NCI-H1105 treated with DMSO at 0.1 percent for 48 hours (cell line): ENCODE results near the gene MUSTN1.

ENCODE experiments used
- DNase-seq: peaks from one replicate; lab custom pipeline; 2025; lab: John Stamatoyannopoulos, UW

MUSTN1 gene

DNA sequence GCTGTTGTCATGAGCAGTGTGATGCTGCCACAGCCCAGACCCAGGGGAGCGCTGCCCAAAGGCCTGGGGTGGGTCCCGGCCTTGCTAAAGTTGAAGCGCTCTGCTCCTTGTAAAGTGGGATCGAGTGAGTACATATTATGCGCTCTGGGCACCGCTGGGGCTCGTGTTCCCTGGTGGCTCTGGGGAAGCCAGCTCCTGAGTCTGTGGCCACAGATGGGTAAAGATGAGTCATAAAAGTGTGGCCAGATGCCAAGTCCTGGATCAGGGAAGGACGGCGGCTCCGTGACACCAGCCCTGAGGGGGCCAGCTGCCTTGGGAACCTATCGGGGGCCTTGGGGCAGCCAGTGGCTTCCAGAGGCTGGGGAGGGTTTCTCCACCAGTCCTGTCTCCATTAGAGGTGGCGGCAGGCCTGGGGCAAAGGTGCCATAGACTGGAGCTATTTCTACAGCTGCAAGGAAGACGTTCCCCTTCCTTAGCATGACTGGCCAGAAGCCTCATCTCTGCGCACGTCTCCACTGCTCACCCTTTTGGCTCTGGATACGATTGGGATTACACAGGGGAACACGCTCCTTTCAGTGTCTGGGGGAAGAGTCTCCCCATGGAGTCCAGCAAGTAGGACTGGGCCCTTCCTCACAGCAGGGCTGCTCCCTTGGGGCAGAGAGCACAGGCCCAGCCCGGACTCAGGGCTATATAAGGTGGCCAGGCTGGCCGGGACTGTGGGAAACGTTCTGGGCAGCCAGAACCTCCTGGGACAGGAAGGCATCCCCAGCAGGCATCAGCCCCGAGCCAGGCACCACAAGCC is 3.1 kb downstream of the MUSTN1 start:
- peak; percentile 26 for DNase-seq

DNA sequence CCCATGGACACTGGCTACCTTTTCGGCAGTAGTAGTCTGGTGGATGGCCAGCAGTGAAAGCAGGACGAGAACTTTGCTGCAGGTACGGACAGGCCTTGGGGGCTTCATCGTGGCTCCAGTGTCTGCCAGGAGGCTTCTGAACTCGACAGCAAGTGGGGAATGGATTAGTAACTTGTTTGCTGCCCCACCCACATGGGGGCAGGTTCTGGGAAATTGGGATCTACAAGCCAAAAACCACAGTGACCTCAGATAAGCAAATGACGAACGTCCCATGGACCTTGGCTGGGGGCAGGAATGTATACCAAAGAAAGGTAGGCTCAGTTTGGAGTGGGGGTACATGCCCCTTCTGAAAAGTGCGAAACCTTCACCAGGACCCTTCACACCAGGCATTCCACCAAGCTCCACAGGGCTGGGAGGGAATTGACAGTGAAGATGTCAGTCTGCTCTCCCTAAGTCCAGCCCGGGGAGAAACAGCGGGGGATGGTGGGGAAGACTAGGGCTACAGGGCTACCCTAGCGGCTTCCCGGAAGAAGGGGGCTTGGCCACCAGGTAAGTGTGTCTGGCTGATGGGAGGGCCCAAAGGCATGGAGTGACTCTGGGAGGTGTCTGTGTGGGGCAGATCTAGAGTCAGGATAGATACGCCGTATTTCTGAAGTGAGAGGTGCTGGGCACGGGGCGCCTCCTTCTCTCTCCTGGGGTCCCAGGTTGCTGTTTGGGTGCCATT is 4.1 kb downstream of the MUSTN1 start, which contains the start of gene ITIH4:
Gene ITIH4 (minus strand): TSS at position 138 of the 724 bp plus-strand sequence. CDS start 30 bp downstream, at position 108.
- DNase-seq, result no peak

GRCh38 chr3:52829906-52830463 is 4.8 kb downstream of the MUSTN1 start:
- DNase-seq, result no peak

GRCh38 chr3:52829482-52829881 is 5.3 kb downstream of the MUSTN1 start:
- no peak for DNase-seq

DNA sequence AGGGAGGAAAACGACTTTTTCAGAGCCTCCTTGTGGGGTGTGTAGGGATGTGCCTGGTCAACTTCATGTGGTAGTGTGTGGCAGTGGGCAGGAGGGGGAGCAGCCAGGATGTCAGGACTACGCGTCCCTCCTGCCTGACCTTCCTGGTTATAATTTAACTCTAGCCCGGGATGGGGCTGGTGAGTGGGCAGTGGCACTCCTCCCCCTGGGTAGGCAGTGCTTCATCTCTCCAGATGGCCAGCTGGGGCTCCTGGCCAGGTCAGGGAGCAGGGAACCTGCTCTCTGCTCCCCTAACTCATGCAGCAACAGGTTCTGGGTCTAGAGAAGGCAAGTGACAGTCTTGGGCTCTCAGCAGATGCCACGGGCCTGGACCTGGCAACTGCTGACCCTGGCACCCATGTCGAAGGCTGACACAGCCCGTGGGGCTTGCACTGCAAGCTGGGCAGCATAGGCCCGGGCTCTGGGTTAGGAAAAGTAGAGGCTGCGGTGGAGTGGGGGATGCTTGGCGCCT is 6.9 kb downstream of the MUSTN1 start:
- DNase-seq, result no peak

GRCh38 chr3:52827441-52827840 is 7.4 kb downstream of the MUSTN1 start:
- DNase-seq, result no peak

- no peak for DNase-seq
These were observed 10.8 kb downstream of the MUSTN1 start for GRCh38 chr3:52824037-52824436.

DNA sequence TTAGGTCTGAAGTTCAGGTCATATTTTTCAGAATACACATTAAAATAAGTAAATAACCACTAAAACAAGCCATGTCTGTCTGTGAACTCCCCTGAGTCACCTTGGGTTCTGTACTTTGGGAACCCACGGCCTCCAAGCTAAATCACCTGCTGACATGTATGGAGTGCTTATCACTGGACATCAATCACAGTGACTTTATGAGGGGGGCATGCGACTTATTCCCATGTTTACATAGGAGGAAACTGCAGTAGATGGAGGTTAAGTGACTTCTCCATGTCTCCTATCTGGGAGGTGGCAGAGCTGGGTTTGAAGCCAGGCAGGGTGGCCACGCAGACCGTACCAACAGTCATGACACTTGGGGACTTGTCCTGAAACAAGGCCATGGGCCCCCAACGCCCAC is 12.5 kb downstream of the MUSTN1 start:
- DNase-seq, result no peak

DNA sequence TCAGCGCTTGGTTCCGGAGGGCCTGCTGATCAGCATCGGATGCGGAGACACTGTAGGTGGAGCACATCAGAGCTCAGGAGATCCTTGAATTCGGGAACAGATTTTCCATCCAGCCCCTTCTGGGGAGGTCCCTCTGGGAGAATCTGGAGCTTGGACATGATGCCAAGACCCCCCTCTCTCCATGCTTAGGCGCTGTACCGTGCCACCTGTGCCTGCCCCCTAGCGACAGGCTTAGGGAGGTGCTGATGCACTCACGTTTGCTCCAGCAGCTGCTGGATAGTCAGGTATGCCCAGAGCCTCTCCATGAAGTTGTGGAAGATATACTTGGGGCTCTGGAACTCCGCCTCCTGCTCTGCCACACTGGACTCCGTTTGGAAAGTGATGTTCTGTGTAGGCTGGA is 14.1 kb downstream of the MUSTN1 start:
- no peak for DNase-seq

DNA sequence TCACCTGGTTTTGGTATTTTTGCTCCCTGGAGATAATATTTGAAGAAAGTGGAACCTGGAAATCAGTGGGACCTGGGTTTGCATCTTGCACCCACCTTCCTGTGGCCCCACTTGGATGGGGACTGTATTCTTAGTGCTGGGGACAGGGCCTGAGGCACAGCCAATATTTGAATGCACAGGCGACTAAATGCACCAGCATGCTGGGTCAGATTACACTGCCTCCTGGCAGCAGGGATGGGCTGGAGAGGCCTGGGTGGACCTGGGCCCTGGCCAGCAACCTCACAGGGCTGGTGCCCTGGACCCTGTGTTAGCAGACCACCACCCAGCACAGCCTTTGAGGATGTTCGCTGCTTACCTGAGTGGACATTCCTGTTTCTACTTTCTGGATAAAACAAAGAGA is 14.9 kb downstream of the MUSTN1 start:
- DNase-seq, result no peak

- DNase-seq, result no peak
These were observed 17.0 kb downstream of the MUSTN1 start for GRCh38 chr3:52817860-52818259.

GRCh38 chr3:52817221-52817620 is 17.6 kb downstream of the MUSTN1 start:
- DNase-seq, result no peak

DNA sequence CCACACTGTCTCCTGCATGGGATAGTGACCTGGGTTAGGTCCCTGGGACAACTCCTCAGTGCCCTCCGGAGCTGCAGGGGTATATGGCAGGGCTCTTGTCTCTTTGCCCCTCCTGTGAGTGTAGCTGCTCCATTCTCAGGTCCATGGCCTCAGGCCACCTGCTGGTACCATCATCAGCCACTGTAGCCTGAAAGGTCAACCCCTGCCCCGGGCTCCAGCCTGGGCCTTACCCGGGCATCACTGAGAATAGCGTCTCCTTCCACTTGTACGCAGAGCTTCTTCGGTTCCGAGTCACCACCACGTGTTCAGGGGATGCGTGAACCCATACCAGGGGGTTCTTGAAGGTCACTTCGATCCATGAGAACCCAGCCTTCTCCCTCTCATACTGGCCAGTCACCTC is 18.2 kb downstream of the MUSTN1 start:
- no peak for DNase-seq

DNA sequence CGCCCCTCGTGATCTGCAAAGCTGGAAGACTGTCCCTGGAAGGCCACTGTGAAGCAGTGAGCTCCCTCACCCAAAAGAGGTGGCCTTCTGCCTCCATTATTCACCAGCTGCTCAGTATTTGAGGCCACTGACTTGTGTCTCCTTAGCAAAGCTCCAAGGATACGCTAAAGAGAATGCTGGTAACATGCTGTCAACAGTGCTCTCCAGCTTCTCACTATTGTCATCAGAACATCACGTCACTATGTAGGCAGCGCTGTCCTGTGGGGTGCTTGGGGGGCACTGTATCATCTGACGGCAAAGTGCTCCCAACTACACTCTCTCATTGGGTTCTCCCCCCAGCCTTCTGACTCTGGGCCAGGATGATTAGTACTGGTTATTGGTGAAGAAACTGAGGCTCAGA is 18.6 kb downstream of the MUSTN1 start:
- DNase-seq, result no peak

- DNase-seq, result no peak
These were observed 21.0 kb downstream of the MUSTN1 start for GRCh38 chr3:52813810-52814209.

- DNase-seq, result peak; percentile 1
These were observed 23.3 kb downstream of the MUSTN1 start for GRCh38 chr3:52811452-52812011.

DNA sequence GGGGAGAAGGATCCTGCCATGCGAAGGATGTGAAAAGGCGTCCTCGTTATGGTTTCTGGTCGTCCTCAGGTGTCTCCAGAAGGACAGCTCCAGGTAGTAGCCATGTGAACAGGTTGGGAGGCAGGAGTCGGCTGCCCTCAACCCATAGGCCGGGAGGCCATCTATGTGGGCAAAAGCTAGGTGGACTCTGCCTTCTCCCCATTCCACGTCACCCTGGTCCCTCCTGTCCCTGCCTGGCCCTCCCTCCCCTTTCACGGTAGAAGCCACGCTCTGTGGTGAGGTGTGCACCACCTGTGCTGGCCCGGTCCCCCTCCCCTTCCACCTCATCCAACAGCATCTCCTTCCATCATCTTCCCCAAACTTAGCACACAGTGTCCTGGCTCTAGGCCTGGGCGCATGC is 23.9 kb downstream of the MUSTN1 start:
- DNase-seq, result no peak

DNA sequence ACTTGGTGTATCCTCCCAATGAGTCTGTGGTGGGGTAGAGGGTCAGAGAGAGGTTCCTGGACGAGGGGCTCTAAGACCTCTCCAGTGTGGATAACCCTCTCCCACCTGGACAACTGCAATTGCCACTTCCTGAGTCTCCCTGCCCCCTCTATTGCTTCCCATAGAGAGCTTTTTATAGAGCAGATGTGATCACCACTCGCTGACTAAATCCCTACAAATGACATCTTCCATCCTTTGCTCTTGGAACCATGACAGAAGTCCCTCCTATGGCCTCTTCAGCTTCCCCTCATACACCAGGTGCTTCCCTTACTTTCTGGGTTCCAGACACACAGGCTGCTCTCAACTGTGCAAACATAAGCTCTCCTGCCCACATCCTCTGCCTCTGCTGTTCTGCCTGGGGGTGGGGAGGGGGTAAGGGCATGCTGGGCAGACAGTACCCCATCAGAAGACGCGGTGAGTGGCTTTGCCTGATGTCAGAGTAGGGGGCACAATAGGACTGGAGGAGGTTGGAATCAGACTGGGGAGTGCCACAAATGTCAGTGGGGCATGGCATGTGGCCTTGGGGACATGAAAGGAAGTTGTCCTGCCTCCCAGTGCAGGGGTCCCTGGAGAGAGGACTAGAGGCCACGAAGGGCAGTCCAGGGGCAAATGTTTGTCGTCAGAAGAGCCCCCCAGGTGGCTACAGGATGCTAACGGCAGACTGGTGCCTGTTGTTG is 25.0 kb downstream of the MUSTN1 start:
- no peak for DNase-seq

GRCh38 chr3:52809149-52809548 is 25.7 kb downstream of the MUSTN1 start:
- no peak for DNase-seq

DNA sequence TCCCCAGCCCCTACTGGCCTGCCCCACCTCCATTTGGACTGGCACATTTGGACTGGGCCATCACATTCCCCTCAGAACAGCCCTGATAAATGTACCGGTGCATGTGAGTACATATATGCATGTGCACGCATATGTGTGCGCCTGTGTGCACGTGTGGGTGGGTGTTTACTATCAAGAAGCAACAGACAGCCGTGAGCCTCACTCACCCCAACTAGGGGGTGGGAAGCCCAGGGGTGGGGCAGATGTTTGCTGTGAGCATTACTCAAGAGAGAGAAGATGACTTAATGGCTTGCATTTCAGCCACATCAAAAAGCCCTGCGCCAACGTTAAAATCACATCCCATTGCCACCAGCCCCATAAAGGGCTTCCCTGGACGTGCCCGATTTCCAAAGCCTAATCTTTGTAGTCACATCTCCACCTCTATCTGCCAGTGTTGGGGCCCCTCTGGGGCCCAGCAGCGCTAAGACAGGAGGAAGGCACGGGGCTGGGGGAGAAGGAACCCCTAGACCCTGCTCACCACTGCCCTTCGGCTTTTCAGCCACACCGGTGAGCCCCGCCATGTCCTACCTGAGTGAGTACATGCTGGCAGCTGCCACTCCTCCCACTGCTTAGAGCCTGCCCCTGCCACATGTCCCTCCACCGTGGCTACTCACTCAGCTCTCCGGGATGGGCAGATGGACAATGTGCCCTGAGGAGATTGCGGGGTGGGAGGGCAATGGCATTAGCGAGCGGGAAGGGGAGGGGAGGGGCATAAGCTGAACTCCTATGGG is 29.4 kb downstream of the MUSTN1 start:
- no peak for DNase-seq

GRCh38 chr3:52801839-52802238 is 33.0 kb downstream of the MUSTN1 start:
- DNase-seq, result no peak
